Left forelimb (tissue), 1 donor: Measurements from ENCODE around the gene TMEM101.
A peak's percentile ranks its signal among the peaks of the same experiment; 100 is the strongest.
"Not testable (repeated sequence)": the region's sequence is repeated elsewhere in the genome, so short reads cannot be mapped to it uniquely, and the experiment has no call there.

Experiments used
- DNase-seq: peaks from one replicate; pipeline ENCODE4 v3.0.0-alpha.2; 2018; ENCODE audit warnings: low spot score

The TMEM101 gene

GRCh38 chr17:44014437-44015172 lies at the start of gene TMEM101:
TMEM101 (minus strand) TSS chr17:44014963; CDS start chr17:44014952, 11 bp downstream.
- peak; percentile 90 for DNase-seq

GRCh38 chr17:44063704-44064639 lies 49.2 kb upstream of the TMEM101 start:
- no peak for DNase-seq

DNA sequence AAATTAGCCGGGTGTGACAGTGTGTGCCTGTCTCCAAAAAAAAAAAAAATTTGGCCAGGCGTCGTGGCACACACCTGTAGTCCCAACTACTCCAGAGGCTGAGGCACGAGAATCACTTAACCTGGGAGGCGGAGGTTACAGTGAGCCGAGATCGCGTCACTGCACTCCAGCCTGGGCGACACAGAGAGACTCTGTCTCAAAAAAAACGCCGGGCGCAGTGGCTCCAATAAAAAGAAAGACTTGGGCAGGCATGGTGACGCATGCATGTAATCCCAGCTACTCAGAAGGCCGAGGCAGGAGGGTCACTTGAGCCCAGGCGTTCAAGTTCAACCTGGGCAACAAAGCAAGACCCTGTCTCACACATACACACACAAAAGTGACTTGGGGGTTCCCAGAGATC lies 48.1 kb upstream of the TMEM101 start:
- no peak for DNase-seq

DNA sequence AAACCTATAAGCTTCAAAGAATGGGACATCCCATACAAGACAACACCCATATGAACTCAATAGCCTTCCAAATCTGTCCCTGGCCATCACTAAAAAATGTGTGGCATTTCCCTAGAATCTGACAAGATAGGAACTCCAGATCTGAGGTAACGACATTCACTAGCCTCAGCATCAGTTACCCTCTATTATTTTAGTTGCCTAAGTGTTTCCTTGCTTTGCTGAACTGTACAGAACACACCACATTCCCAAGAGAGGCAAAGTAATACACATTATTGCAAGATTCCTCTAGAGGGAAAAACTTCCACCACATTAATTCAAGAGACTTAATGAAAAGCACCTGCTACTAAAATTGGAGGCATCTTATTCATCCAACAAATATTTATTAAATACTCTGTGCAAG lies 46.7 kb upstream of the TMEM101 start:
- no peak for DNase-seq

DNA sequence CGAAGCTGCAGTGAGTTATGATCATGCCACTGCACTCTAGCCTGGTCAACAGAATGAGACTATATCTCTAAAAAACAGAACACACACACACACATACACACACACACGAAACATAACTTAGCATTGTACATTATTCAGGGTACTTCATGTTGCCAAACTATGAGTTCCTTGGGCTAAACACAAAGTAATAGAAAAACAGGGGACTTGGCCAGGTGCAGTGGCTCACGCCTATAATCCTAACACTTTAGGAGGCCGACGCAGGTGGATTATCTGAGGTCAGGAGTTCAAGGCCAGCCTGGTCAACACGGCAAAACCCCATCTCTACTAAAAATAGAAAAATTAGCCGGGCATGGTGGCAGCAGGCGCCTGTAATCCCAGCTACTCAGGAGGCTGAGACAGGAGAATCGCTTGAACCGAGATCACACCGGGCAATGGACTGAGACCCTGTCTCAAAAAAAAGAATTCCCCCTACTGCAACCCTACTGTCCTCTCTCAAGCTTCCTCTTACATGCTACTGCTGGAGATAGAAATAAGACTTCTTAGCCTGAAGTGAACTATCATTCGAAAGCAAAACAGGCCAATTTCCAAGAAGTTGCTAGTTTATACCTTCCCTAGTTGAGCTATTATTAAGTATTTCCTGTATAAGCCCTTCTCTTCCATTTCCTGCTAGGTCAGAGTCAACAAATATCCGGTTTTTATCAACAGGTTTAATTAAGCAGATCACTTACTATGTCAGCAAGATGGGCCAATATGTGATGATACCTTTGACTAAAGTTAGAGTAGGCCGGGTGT lies 44.5 kb upstream of the TMEM101 start:
- DNase-seq: no peak

DNA sequence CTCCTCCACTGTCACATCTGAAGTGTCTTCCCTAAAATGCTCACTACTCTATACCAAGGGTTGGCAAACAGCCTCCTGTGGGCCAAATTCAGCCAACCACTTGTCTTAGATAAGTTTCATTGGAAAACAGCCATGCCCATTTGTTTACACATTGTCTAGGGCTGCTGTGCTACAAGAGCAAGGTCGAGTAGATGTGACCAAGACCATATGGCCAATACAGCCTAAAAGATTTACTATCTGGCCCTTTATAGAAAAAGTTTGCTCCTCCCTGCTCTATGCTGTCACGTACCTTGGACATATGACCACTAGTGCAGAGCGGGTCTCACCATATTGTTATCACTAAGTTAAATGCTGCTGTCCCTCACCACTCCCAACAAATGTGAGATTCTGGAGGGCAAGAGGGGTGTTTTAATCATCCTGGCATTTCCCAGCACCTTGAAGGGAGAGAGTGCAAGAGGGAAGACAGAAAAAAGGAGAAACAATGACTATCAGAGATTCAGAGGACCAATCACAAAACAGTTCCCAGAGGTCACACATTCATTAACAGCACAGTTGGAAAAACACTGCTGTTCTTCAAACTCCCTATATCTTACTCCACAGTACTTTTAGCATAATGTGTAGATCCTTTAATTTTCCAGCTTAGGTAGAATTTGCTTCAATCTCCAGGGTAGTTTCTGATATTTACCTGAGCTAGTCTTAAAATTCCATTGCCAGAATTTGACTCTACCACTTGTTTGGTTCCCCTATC lies 38.5 kb upstream of the TMEM101 start:
- DNase-seq: no peak

GRCh38 chr17:44049294-44050060 lies 34.7 kb upstream of the TMEM101 start:
- no peak for DNase-seq

DNA sequence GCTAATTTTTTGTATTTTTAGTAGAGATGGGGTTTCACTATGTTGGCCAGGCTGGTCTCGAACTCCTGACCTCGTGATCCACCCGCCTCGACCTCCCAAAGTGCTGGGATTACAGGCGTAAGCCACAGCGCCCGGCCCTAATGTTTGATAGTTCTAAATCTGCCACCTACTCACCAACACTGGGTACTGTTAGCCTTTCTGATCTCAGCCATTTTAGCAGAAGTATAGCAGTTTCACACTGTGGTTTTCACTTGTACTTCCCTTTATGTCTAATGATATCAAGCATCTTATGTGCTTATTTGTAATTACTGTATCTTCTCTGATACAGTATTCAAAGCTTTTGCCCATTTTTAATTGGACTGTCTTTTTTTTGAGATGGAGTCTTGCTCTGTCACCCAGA lies 32.1 kb upstream of the TMEM101 start:
- not testable (repeated sequence) for DNase-seq

DNA sequence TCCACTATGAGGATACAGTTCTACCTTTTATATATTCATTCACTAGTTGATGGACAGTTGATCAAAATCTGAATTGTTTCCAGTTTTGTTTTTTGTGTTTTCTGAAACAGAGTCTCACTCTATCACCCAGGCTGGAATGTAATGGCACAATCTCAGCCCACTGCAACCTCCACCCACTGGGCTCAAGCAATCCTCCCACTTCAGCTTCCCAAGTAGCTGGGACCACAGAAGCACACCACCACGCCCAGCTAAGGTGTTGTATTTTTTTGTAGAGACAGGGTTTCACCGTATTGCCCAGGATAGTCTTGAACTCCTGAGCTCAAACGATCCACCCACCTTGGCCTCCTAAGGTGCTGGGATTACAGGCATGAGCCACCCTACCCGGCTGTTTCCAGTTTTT lies 30.7 kb upstream of the TMEM101 start:
- DNase-seq: no peak

DNA sequence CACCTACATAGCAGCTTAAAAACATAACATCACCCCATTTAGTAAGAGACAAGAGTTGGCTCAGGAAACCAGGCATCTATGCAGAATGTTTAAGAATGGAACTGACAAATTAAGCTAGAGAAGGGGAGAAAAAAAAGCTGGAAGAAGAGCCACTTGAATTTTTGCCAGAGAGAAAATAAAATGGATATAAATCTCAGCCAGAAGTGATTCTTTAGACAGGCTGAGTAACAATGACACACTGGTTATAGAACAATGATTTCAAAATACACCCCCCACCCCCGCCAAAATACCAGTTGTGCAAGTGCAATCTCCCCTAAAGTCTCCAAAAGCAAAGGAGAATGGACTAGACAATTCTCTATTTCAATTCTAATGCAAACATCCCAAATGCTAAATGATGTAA lies 29.3 kb upstream of the TMEM101 start:
- no peak for DNase-seq

DNA sequence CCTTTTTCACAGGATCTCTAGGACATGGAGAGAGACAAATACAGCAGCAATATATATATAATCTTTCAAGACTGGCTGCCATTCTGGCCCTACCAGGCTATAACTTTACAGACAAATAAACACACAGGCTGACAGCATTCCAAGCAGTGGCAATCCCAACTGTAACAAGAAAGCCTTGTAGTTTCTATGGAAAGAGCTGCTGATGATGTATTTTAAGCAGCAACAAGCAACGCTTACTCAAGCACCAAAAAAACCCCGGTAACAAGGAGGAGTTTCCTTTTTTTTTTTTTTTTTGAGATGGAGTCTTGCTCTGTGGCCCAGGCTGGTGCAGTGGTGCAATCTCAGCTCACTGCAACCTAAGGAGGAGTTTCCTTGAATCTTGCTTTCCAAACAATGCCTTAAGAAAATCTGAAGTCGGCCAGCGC lies 28.5 kb upstream of the TMEM101 start:
- no peak for DNase-seq

- DNase-seq: no peak
Observed at GRCh38 chr17:44039829-44040635, 25.3 kb upstream of the TMEM101 start.

- DNase-seq: no peak
Observed at GRCh38 chr17:44038604-44039011, 23.8 kb upstream of the TMEM101 start.

DNA sequence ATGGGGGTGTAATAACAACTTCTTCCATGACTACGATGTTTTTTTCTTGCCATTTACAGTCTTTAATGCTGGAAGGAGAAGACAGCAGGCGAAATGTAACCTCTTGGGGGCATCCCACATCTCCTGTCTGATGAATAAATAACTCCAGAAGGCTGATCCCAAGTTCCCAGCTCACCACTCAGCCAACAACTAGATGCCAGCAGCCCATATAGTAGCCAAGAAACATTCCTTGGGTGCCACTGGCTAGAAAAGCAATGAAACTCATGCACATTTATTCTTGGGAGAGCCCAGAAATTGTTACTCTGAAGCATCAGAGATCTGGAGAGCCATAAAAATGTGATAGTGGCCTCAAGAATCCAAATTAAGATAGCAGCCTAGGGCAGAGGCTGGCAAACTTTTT lies 22.7 kb upstream of the TMEM101 start:
- no peak for DNase-seq

GRCh38 chr17:44034688-44035087 lies 19.9 kb upstream of the TMEM101 start:
- DNase-seq: not testable (repeated sequence)

GRCh38 chr17:44033861-44034408 lies 19.2 kb upstream of the TMEM101 start:
- DNase-seq: no peak

DNA sequence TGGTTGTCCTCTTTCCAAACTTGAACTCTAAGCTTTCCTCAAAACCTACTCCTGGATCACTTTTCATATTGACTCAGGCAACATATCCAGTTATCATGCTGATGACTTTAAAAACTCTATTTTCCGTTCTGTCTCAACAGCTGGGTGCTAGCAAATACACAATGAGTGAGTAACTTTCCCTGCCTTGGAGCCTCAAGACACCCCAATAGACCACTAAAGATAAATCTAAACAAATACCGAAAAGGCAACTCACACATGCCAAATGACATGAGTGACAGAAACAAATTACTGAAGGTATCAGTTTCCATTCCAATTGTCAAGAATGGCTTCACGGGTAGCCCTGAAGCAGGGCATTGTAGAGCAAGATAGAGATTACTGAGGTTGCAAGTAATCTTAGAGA lies 15.7 kb upstream of the TMEM101 start:
- DNase-seq: no peak

DNA sequence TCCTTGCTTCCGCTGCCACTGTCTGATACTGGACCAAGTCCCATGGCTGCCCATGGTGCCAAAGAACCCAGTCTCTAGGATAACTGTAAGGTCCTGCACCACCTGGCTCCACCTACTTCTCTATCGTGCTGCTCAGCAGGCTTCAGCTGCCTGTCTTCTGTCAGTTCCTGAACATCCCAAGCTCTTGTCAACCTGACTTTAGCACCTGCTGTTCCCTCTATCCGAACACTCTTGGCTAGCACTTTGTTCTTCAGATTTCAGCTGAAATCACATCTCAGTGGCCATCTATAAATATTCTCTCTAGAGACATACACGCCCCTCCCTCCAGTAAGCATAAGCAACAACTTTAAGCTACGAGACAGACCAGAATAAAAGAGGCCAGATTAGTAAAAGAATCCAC lies 15.0 kb upstream of the TMEM101 start:
- DNase-seq: no peak

DNA sequence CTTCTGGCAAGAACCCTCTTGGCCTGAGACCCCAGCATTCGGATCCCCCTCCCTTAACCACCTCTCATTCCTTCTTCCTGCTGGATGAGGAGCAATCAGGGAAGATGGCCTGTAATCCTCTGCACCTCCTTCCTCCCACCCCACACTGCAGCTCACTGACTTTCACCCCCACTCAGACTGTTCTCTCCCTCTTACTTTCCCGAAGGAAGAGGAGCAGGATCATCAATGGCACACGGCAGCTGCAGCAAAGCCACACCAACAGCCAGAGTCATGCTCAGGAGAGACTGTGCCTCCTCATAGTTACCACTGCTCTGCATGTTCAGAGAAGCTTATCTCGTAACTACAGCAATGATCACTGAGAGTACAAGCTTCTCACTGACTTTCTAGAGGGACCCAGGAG lies 10.1 kb upstream of the TMEM101 start:
- no peak for DNase-seq

- DNase-seq: no peak
Observed at GRCh38 chr17:44024271-44024663, 9.5 kb upstream of the TMEM101 start.
